CMK (cell line): ENCODE measurements around the gene EDC3.
"Not testable (repeated sequence)": the region's sequence is repeated elsewhere in the genome, so short reads cannot be mapped to it uniquely, and the experiment has no call there.

Experiments
- DNase-seq: peaks from one replicate; pipeline ENCODE4 v3.0.0-alpha.2; 2010; ENCODE audit warnings: low read depth

Gene EDC3

GRCh38 chr15:74608786-74609185 lies 87.0 kb downstream of the EDC3 start:
- DNase-seq, result no peak

- no peak for DNase-seq
Measured at GRCh38 chr15:74605795-74606150, 90.1 kb downstream of the EDC3 start.

GRCh38 chr15:74604983-74605794 lies 90.6 kb downstream of the EDC3 start:
- no peak for DNase-seq

DNA sequence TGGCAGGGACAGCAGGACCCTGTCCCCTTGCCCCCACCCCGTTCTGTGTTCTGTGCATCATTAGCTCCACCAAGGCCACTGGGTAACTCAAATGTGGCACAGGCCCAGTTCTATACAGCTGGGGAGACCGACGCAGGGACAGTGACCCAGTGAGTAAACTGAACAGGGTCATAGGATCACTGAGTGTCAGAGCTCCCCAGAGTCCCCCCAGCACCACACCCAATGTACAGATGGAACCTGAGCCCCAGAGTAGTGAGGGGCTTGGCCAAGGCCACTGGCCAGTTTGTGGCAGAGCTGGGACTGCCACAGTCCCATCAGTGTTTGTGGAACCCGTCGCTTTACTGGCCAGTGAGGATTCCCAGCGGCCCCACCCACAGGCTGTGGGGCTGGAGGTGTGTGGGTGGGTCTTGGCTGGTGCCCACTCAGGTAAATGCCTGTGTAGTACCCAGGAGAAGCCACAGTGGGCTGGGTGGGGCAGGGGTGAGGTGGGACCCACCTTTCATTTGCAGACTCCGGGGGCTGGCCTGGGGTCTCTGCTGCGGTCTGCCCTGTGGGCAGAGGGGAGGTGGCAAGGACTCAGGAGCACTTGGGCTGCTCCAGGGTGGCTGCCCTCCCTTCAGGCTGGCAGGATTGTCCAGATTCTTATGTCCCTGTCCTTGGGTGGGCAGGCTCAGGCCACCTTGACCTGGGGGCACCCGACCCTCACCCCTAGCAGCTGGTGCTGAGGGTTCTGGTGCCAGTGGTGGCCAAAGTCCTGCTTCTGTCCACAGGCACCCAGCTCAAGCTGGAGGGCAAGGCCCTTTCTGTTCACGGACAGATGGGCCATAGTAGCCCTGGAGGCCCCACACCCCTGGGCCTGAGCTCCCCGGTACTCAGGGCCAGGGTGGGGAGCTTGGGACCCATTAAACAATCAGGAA lies 91.8 kb downstream of the EDC3 start:
- DNase-seq, result no peak

GRCh38 chr15:74603026-74603788 lies 92.6 kb downstream of the EDC3 start:
- no peak for DNase-seq

DNA sequence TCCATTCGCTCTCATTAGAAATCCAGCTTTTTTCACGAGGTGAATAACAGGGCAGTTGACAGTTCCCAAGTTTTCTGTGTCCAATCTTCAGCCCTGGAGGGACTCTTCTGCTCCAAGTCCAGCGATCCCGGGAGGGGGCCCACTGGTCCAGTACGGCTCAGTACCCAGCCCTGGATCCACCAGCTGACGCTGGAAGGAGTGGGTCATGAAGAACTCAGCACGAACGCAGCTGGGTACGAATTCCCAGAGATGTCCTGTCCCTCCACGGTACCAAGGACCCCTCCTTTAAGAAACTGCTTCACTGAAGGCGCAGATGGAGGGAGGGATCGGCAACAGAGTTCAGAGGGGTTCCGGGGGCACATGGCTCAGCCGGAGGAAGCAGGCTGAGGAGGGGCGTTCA lies 96.7 kb downstream of the EDC3 start:
- no peak for DNase-seq

- peak; percentile 95 for DNase-seq
Measured at GRCh38 chr15:74598126-74598842, 97.5 kb downstream of the EDC3 start.

DNA sequence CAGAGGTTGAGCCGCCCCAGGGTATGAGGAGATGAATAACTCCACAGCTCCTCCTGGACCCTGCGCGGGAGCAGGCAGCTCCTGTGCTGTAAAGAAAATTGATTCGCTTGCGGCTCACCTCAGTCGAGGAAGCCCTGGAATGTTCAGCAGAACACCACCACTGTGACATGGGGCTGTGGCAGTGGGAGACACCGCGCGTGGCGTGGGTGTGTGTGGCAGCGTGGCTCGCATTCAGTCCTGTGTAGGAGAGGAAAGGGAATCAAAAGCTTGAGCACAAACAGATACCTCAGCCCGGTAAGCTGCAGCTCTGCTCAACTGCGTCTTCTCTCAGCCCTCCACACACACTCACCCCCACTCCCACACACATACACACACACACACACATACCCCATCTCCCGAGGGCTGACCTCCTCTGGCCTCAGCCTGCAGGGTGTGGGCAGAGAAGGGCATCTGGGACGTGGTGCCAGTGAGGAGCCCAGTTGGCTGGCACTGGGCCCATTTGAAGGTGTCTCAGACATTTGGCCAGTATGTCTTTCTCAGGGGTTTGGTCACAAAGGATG lies 98.6 kb downstream of the EDC3 start:
- DNase-seq, result not testable (repeated sequence)

- not testable (repeated sequence) for DNase-seq
Measured at GRCh38 chr15:74596736-74597135, 99.1 kb downstream of the EDC3 start.

DNA sequence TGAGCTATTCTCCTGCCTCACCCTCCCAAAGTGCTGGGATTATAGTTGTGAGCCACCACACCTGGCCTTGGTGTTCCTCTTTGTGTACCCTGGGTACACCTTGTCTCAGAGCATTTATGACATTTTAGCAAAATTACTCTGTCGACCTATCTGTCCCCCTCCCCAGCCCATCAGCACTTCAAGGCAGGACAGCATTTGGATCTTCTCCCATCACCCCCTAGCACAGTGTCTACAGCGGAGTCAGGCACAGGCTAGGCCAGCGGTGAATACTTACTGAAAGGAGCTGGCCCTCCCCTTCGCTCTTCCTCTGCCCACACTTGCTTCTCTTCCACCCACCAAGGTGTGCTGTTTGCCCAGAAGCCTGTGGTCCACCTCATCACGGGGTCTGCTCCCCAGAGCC lies 100.6 kb downstream of the EDC3 start:
- no peak for DNase-seq

DNA sequence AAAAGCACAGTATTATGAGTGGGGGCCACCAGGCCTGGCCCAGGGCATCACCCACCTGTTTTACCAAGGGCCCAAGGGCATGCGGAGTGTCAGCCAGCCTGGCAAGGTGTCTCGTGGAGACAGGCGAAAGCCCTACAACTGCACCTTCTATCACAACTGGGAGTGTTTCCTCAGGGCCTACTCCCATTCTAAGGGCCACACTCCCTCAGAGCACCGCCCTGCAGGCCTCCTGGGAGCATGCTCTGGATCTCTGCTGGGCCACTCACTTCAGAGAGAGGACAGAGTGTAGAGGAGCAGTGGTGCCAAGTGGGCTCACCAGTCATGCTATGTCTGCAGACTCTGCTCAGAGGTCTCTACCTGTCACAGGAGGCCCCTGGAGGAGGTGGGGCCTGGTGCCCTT lies 101.4 kb downstream of the EDC3 start:
- DNase-seq, result no peak

- no peak for DNase-seq
Measured at GRCh38 chr15:74593122-74593521, 102.7 kb downstream of the EDC3 start.

GRCh38 chr15:74592222-74592621 lies 103.6 kb downstream of the EDC3 start:
- no peak for DNase-seq

- DNase-seq, result no peak
Measured at GRCh38 chr15:74589826-74590225, 106.0 kb downstream of the EDC3 start.

DNA sequence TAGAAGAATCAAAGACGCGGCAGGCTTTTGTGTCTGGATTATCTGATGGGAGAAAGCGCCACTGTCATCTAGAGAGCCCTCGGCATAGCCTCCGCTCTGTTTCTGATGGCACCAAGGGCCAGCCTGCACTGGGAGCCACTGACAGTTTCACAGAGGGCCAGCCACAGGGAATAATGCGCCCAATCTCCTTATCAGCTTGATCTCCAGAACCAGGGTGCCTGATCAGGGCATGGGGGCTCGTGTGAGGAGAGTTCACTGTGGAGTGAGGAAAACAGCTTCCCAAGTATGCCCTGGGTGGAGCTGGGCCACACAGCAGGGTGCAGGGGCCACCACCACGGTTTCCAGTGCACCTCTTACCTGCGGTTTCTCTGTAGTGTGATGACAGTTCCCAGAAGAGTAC lies 110.0 kb downstream of the EDC3 start:
- DNase-seq, result no peak

- DNase-seq, result no peak
Measured at GRCh38 chr15:74585191-74585590, 110.6 kb downstream of the EDC3 start.

GRCh38 chr15:74584779-74585178 lies 111.0 kb downstream of the EDC3 start:
- peak; percentile 81 for DNase-seq

GRCh38 chr15:74584204-74584603 lies 111.6 kb downstream of the EDC3 start:
- no peak for DNase-seq
